Measurements from ENCODE around the gene KAZN.

Gene KAZN

DNA sequence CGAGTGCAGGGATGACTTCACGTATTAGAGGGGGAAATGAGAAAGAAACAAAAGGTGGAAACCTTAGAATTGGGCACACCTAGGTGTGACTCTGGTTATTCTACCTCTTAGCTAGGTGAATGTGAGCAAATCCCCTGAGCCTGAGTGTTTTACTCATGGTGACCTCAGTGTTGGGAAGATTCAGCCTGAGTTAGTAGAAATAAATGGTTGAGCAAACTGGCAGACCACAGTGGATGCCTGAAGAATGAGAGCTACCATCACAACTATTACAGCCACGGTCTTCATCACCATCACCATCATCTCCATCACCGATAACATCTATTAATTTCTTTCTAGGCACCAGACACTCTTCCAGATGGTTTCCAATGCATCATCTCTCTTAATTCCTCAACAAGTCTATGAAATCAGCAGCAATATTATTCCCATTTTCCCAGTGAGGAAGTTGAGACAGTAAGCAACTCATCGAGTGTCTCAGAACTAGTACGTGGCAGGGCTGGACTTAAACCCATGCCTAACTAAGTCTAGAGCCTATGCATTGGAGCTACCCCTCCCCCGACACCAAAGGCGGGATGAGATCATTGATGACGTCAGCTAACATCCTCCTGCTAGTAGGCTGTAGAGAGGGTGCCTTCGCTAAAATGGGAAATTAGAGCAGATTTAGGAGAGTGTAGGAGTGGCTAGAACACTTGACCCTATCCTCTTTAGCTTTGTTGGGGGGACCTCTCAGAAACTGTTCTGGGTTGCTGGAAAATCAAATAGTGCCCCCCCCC lies 7.9 kb upstream of the KAZN start:
- DNase-seq (ENCODE audit: low read depth in 2 of 2), result no peak

DNA sequence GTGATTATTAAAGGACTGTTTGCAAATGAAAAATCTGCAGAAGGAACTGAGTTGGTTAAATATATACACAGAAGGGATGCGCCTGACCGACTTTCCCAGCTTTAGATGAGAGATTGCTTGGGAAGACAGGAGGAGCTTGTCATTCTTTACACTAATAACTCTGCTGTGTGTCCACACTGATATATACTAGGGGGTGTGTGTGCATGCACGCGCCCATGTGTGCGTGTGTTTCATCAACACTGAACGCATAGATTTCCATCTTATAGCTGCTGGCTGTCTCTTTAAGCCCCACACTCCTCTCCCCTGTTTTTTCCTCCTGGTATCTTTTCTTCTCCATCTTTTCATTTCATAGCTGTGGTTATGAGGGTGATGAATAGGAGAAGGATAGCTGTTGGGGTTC lies 6.9 kb upstream of the KAZN start:
- DNase-seq (ENCODE audit: low read depth in 2 of 2), result no peak

DNA sequence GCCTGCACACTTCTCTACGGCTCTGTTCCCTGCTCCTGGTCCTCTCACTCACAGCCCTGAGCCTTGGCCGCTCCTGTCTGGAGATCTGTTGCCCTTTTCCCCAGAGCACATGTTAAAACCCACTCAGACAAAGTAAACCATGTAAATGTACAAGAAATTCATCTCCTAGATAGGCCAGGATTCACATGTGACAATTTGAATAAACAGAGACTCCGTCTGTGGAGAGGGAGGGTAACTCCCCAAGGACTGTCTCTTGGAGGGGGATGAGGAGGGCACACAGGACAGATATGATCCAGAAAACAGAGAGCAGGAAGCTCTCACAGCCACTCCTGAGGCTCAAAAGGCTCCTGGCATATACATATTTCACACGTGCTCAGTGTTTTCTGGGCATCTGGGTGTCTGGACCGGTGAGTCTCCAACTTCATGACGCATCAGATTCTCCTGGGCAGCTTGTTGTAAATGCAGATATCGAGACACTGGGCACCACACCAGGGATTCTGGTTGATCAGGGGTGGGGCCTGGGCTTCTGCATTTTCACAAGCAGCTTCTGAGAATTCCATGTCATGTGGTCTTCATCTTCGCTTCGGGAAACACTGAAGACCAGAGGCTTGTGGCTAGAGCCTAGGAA lies 6.4 kb upstream of the KAZN start:
- DNase-seq (ENCODE audit: low read depth in 2 of 2), result no peak

DNA sequence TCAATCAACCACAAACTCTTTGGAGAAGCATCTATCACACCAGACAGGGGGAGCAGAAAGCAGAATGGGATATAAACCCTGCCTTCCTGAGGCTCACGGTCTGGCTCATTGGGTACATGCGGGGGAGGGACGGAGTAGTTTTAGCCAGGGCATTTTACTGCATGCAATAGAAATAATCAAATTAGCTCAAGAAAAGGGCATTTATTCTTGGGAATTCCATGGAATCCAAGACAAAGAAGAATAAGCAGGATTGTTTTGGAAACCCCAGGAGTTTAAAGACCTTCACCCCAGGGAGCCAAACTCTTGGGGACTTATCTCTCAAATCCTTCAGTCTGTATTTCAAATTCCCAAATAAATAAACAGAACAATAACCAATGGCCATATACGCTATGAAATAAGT lies 5.2 kb upstream of the KAZN start:
- DNase-seq (ENCODE audit: low read depth in 2 of 2), result no peak

DNA sequence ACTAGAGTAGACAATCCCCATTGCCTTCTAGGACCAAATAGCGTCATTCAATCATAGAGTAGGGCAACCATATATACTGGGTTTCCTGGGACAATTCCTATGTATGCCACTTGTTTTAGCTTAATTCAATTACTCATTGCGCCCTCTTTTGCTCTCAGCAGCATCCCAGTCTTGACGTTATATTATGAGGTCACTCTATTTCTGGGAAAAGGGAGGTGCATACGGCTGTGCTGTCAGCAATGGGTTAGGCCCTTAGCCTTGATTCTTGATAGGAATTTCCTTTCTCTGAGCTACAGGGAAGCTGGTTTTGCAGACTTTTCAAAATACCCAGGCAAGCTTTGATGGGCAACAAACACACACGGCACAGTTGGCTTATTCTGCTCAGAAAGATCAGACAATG lies 4.4 kb upstream of the KAZN start:
- no peak for DNase-seq (ENCODE audit: low read depth in 2 of 2)

DNA sequence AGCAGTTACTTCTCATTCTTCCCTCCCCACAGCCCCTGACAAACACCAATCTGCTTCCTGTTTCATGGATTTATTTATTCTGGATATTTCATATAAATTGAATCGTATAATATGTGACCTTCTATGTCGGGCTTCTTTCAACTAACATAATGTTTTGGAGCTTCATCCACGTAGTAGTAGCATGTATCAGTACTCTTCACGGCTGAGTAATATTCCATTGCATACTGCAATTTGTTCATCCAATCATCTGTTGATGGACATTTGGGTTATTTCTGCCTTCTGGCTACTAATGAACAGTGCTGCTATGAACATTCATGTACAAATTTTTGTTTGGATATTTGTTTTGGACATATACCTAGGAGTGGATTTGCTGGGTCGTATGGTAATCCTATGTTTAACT lies 1.9 kb upstream of the KAZN start:
- no peak for DNase-seq (ENCODE audit: low read depth in 2 of 2)

DNA sequence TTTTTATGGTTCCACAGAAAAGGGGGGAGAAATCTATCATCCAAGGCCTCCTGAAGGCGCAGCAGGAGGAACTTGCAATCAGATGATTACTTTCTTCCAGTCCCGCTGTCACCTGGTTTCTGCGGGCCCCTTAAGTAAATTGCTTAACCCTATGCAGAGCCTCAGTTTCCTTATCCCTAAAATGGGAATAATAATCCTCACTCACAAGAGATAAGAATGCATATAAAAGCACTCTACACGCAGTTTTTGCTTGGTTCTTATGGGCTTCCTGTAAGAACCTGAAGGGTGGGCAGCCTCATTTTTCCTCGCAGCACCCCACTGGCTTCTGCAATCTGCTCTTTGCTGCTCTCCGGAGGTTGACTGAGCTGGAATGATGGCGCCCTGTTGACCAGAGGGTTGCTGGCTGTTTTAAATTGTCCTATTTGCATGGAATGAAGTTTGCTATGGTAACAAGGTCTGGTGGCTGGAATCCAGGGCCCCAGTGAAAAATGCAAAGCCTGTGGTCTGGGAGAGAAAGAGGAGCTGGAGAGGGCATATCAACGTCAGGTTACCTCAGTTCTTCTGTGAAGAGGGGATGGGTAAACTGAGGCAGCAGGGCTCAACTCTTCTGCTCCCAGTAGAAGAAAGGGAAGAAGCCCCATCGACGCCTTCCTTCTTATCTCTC lies 1.0 kb upstream of the KAZN start:
- no peak for DNase-seq (ENCODE audit: low read depth in 2 of 2)

DNA sequence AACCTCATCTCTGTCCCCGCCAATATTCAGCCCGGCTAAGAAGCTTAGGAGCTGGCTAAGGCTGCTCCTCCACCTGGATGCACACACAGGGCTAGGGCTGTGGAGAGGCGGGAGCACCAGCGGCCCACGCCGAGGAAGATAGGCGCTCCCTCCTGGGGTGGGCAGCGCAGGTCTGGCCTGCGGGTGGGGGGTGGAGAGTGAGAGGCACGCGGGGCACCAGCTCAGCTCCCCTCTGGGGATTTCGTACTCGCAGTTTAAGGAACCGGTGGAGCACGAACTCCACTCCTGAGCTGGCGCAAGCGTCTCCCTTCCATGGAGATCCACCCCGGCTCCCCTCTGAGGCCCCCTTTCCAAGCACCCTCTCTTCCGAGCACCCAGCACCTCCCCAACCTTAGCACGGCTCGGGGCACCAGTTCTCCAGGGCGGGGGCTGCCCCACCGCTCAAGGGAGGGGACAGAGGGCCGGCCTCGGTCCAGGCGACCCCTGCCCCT lies 433 bp upstream of the KAZN start:
- DNase-seq (ENCODE audit: low read depth in 2 of 2), result no peak

DNA sequence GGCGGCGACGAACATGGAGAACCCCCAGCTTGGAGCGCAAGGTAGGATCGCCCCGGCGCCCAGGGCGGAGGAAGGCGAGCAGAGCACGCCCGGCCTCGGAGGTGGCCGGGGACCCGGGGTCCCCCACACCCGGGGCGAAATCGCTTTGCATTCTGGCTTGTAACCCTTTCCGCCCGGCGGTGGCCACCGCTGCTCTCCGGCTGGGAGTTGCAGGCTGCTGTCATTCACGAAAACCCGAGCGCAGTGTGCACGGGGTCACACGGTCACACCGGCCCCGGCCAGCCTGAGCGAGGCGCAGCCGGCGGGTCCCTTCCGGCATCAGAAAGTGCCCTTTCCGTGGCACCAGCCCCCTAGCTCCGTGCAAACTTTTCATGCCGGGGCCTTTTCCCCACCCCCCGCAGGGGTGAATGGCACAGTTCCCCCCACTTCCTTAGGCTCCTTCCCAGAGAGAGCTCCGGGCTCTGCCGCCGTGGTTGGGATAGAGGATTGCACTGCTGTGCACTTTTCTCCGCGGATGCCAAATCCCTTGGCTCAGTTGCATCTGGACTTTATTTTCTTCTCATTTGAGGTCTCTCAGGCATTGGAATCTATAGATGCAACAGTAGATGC lies 802 bp downstream of the KAZN start:
- no peak for DNase-seq (ENCODE audit: low read depth in 2 of 2)

DNA sequence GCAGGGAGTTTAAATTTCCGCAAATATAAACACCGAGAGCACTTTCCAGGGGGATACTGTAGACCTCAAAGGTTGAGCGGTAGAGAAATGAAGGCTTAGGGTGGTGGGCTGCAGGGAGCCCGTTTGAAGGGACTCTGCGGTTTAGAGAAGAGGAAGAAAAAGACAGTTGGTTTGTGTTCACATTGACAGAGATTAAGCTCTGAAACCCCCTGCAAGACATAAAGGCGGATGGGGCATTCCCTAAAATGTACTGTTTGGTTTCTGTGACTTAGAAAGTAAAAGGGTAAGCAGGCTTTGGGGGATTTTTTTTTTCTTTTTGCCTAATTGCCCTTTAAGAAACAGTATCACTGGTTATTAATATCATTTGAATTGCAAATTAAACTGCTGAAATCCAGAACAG lies 1.3 kb downstream of the KAZN start:
- no peak for DNase-seq (ENCODE audit: low read depth in 2 of 2)

DNA sequence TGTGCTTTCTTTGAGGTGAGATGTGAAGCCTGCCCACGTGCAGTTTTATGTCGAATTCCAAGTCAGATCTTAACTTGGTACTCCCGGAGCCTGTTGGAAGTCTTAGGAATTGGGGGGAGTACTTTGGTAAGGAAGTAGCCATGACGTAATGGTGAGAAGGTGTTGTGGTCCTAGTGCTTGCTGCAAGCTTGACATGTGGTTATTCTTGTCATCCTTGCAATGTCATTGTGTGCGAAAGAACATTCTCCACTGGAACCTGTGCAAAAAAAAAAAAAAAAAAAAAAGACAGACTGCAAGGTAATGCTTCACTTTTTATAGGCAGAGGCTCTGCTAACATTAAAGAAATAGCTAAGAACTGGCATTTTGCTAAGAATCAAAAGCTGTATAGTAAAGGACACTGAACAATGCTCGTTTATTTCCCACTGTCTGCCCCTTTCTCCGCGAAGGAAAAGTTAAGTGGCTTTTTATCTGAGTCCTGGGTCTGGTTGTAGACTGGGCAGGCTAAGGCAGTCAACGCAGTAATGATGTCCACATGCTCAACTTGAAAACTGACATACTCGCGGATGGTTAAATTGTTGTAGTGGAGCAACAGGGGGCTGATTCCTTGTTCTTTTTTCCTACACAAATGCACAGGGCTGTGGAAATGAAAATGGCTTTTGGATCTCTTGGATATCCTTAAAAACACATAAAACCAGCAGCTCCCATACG lies 2.1 kb downstream of the KAZN start:
- no peak for DNase-seq (ENCODE audit: low read depth in 2 of 2)

DNA sequence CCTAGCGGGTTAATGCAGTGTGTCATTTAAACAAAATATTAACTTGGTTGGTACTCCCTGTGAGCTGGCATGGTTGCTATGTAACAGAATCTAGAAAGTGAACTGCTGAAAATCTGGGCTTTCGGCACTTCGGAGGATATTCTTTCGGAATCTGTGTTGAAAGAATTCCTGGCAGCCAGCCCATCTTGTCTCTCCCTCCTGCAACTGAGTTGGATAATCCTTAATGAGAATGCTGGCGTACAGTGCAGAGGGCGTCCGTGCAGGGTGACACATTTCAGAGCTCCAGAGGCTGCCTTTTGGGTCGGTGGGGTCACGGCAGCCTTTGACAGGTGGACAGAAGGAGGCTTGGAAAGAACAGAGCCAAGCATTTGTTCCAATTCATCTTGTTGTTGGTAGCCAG lies 3.7 kb downstream of the KAZN start:
- no peak for DNase-seq (ENCODE audit: low read depth in 2 of 2)

DNA sequence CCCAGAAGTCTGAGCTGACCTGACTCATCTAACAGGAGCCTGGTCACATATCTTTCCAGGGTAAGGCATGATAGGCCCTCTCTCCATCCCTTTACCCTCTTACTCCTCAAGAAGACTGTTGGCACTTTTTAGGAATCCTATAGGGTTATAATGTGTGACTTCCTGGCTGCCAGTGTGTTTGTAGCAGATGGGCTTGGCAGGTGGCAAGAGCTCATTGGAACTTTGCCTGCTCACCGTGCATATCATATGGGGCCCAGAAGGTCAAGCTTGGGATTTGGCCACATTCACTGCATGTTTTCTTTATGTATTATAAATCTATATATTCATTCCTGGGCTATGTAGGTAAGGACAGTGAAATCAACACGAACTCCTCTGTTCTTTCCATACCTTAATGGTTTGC lies 5.2 kb downstream of the KAZN start:
- no peak for DNase-seq (ENCODE audit: low read depth in 2 of 2)

DNA sequence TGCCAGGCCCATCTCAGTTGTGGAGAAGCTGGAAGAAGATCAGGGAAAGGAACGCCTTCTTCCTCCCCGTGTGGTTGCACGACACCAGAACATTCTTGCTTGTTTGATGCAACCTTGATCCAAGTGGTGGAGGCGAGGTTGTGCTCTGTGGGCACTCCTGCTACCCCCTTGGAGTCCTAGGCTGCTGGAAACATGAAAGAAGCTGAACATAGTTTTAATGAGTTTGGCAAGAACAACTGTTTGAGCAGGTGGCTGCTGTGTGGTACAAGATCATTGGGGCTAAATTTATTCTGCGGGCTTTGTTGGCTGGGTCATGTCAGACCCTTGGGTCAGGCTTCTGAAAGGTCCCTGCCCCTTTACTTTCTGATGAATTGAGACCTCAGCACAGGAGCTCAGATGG lies 5.9 kb downstream of the KAZN start:
- DNase-seq (ENCODE audit: low read depth in 2 of 2), result no peak

DNA sequence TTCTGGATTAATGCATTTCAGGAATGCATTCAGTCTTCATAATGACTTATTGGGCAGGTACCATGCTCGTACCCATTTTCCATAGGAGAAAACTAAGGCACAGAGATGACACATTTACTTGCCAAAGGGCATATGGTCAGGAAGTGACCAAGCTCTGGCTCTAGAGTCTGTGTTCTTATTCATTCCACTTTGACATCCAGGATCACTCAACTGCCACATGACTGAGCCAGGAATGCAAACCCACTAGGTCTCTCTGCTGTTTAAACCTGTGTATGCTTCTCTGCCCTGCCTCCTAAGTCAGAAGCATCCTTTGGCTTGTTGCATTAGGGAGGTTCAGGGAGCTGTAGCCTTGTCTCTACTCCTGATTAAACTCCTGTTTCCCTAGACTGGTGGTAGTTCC lies 7.5 kb downstream of the KAZN start:
- DNase-seq (ENCODE audit: low read depth in 2 of 2), result no peak

DNA sequence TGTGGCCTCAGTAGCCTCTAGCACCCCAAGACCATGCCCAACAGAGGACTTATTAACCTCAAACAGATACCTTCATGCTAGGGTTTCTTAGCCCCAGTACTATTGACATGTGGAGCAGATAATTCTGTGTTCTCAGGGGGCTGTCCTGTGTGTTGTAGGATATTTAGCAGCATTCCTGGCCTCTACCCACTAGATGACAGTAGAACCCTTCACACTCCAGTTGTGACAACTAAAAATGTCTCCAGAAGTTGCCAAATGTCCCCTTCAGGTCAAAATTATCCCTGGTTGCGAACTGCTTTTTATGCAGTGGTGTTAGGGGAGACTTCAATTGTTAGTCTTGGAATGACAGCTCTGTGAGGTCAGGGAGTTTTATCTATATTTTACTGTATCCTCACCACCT lies 8.1 kb downstream of the KAZN start:
- DNase-seq (ENCODE audit: low read depth in 2 of 2), result no peak

DNA sequence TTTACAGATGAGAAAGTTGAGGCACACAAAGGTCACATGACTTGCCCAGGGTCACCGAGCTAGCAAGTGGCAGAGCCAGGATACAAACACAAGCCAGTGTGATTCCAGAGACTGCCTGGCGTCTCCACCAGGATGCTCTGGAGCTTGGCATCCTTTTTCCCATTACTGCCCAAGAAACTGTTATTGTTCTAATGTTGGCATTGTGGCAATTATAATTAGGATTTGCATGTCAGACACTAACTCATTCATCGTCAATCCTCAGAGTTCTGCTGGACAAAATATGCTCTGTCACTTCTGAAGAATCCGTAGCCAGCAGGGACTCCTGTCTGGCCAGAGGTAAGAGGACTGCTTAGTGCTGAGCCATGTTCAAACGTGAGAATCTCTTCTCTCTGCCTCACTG lies 8.8 kb downstream of the KAZN start:
- DNase-seq (ENCODE audit: low read depth in 2 of 2), result no peak

DNA sequence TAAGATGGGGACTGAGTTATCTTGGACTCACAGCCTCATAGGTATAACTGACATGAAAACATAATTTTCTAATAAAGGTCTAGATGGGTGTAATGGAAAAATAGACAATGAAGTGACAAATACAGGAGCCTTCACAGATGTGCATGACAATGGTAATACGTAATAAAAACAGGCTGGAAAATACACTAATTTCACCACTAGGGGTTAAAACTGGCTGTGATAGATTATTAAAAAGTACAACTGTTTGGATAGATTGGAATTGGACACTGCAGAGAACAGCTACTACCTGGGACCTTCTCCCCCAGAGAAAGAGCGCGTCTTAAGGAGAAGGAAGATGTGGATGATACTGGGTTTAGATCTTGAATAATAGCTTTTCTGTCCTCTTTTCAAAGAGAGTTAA lies 9.8 kb downstream of the KAZN start:
- DNase-seq (ENCODE audit: low read depth in 2 of 2), result no peak

DNA sequence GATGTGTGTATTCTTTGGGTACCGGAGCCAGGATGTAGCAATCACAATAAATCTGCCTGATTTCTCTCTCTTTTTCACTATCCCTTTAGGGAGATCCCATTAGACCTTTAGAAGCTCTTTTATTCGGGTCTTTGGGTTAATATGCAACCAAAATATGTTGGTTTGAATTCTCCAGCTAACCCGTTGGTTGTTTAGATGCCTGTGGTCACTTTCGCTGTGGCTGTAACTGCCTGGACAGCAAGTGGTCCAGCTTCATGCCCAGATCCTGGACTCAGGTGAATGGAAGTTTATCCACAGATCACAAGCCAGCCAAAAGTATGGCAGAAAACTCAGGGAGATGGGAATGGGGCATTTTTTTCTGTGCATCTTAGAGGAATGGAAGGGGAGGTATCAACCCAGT lies 12.3 kb downstream of the KAZN start:
- no peak for DNase-seq (ENCODE audit: low read depth in 2 of 2)

DNA sequence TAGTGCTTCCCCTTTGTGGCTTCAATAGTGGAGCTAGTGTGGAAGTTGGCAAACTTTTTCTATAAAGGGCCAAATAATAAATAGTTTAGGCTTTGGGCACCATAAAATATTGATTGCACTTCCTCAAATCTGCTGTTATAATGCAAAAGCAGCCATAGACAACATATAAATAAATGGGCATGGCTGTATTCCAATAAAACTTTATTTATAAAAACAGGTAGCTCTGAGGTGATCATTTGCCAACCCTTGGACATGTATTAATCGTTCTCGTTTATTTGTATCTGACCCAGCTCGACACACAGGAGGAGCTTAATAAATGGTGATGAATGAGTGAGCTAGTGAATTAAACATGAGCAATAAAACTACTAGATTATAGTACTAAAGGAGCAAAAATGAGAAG lies 13.3 kb downstream of the KAZN start:
- no peak for DNase-seq (ENCODE audit: low read depth in 2 of 2)

DNA sequence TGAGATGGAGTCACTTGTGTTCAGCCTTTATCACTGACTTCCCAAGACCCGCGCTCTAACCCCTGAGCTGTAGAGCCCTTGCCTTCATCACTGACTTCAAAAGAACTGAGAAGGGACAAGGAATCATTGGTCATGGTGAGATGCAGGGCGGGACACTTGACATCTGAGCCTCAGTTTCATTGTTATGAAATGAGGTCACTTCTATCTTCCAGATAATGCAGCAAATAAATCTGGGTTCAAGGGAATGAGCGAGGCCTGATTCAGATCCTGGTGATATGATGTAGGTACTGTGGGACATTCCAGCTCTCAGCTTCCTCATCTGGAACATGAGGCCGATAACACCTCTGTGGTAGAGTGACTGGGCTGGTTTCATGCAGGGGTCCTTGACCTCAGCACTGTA lies 13.8 kb downstream of the KAZN start:
- DNase-seq (ENCODE audit: low read depth in 2 of 2), result no peak

DNA sequence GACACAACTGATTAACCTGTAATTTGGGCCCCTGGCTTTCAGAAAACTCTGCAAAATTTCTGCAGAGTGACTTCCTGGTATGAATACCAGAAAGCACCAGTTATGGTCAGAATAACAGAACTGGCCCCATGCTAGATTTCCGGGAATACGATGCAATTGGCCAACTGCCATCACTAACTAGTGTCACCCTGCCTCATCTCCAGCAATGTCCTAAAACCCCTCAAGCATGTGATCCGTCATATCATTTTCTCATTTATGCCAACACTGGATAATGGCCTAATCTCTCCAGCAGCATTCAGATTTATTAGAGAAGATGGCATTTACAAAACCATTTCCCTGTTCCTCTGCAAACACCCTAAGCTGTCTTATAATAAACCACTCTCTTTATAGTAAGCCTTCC lies 15.4 kb downstream of the KAZN start:
- DNase-seq (ENCODE audit: low read depth in 2 of 2), result no peak

All from stimulated activated CD4-positive, alpha-beta T cell treated with anti-CD3 and anti-CD28 coated beads, Interleukin-1b, Interleukin-23, amount 100 ng/mL, for 4 hours (primary cell).